Measurements from ENCODE around the gene CEP41.

CEP41 gene

DNA sequence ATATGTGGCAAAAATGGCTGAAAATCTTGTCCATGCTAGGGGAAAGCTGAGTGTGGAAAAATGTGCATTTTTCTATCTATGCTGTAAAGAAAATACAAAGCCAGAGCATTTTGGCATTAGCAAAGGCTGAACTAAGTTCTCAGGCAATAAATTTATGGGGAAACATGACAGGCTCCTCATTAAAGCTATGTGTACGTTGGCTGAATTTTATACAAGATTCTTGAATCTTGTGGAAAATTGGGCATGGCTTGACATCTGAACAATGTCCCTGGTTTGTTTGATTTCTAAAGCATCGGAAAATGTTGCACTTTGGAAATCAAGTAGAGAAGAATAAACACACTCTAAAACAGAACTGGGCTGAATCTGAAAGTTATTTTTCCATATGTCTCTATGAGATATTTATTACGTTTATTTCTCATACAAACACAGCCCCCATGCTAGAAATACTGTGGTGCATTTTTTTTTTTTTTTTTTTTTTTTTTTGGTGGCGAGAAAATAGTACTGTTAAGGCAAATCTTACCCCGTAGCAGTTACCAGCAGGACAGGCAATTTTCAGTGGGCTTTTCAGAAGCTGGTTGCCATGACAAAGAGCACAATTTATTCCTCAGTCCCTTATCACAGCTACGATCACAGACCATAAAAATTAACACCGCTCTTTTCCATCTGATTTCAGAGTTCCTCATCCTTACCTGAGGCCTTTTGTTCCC is 43.6 kb downstream of the CEP41 start:
- no peak overlapping the region for H2BK120ac ChIP-seq (ENCODE audit: low read depth, low read length)
- H2AK5ac ChIP-seq (ENCODE audit: low read length, severe bottlenecking): no peak overlapping the region
- no peak overlapping the region for H3K4me3 ChIP-seq (ENCODE audit: insufficient read depth in 1 of 2, low read depth in 1 of 2, low read length in 2 of 2)
- H2BK5ac ChIP-seq (ENCODE audit: low read depth, low read length, poor library complexity, severe bottlenecking): no peak overlapping the region
- DNase-seq: no peak
- no peak overlapping the region for H2BK15ac ChIP-seq (ENCODE audit: low read depth, poor library complexity, severe bottlenecking)
- H3K14ac ChIP-seq (ENCODE audit: low read length in 2 of 2): no peak overlapping the region
- H3K36me3 ChIP-seq (ENCODE audit: control insufficient read depth in 1 of 2, insufficient read depth in 2 of 2, low read depth in 1 of 2, low read length in 2 of 2): peaks cover 0 to 4% of the 10 kb centered on the region in 2 experiments
- no peak overlapping the region for H4K8ac ChIP-seq (ENCODE audit: low read length)
- no peak overlapping the region for H4K91ac ChIP-seq (ENCODE audit: low read length)
- H3K27ac ChIP-seq (ENCODE audit: low read length, poor library complexity, severe bottlenecking): no peak overlapping the region
- H3K79me1 ChIP-seq (replicated peaks; ENCODE audit: low read length, poor library complexity, severe bottlenecking): no peaks in the 10 kb centered on the region
- H3K4me1 ChIP-seq (ENCODE audit: control insufficient read depth, insufficient read depth, low read depth, low read length): peaks cover 1% of the 10 kb centered on the region
- H3K27me3 ChIP-seq (ENCODE audit: control insufficient read depth in 1 of 2, insufficient read depth in 1 of 2, low read length in 2 of 2): no peaks in the 10 kb centered on the region
- no peak overlapping the region for H3K4me2 ChIP-seq (ENCODE audit: low read length, poor library complexity, severe bottlenecking)
- H3K18ac ChIP-seq (ENCODE audit: low read depth in 1 of 2, low read length in 2 of 2): no peak overlapping the region
- no peak overlapping the region for H3K9ac ChIP-seq (ENCODE audit: low read length)
- WGBS: 80% methylated on average over 6 of the region's 7 CpGs
- H2AFZ ChIP-seq (ENCODE audit: low read depth, low read length): no peak overlapping the region
- H3K4ac ChIP-seq (ENCODE audit: low read depth in 1 of 2, low read length in 2 of 2): no peak overlapping the region
- no peak overlapping the region for H2BK12ac ChIP-seq (ENCODE audit: low read length in 2 of 2)
- no peaks in the 10 kb centered on the region for H3K9me3 ChIP-seq (ENCODE audit: control insufficient read depth, low read length)
- no peak overlapping the region for H3K23ac ChIP-seq (ENCODE audit: low read length in 2 of 2)

- Histone ChIP-seq H3K4me1 (ENCODE audit: control insufficient read depth, insufficient read depth, low read depth, low read length) (peaks cover 1% of the 10 kb centered on the region), H2AK5ac (ENCODE audit: low read length, severe bottlenecking) (peak overlapping the region; percentile 61), H3K27me3 (ENCODE audit: control insufficient read depth in 1 of 2, insufficient read depth in 1 of 2, low read length in 2 of 2) (no peaks in the 10 kb centered on the region), H3K23ac (ENCODE audit: low read length in 2 of 2) (no peak overlapping the region), H3K4ac (ENCODE audit: low read depth in 1 of 2, low read length in 2 of 2) (peak overlapping the region in 1 of 2 experiments; percentile 24), H2BK120ac (ENCODE audit: low read depth, low read length) (no peak overlapping the region), H2AFZ (ENCODE audit: low read depth, low read length) (no peak overlapping the region), H3K18ac (ENCODE audit: low read depth in 1 of 2, low read length in 2 of 2) (no peak overlapping the region), H2BK5ac (ENCODE audit: low read depth, low read length, poor library complexity, severe bottlenecking) (no peak overlapping the region), H3K79me1 (replicated peaks; ENCODE audit: low read length, poor library complexity, severe bottlenecking) (no peaks in the 10 kb centered on the region), H4K91ac (ENCODE audit: low read length) (no peak overlapping the region), H3K9ac (ENCODE audit: low read length) (peak overlapping the region; percentile 29), H2BK12ac (ENCODE audit: low read length in 2 of 2) (peak overlapping the region in 1 of 2 experiments; percentile 59), H3K27ac (ENCODE audit: low read length, poor library complexity, severe bottlenecking) (no peak overlapping the region), H3K4me2 (ENCODE audit: low read length, poor library complexity, severe bottlenecking) (no peak overlapping the region), H3K9me3 (ENCODE audit: control insufficient read depth, low read length) (no peaks in the 10 kb centered on the region), H3K14ac (ENCODE audit: low read length in 2 of 2) (no peak overlapping the region), H3K4me3 (ENCODE audit: insufficient read depth in 1 of 2, low read depth in 1 of 2, low read length in 2 of 2) (no peak overlapping the region), H4K8ac (ENCODE audit: low read length) (no peak overlapping the region), H2BK15ac (ENCODE audit: low read depth, poor library complexity, severe bottlenecking) (no peak overlapping the region), H3K36me3 (ENCODE audit: control insufficient read depth in 1 of 2, insufficient read depth in 2 of 2, low read depth in 1 of 2, low read length in 2 of 2) (peaks cover 0 to 4% of the 10 kb centered on the region in 2 experiments)
- DNase-seq: no peak
- 96% methylated on average over 2 of the region's 3 CpGs for WGBS
These were observed 44.7 kb downstream of the CEP41 start for GRCh38 chr7:130396109-130396508.

- Histone ChIP-seq H2BK15ac (ENCODE audit: low read depth, poor library complexity, severe bottlenecking) (no peak overlapping the region), H3K18ac (ENCODE audit: low read depth in 1 of 2, low read length in 2 of 2) (no peak overlapping the region), H3K4me1 (ENCODE audit: control insufficient read depth, insufficient read depth, low read depth, low read length) (peaks cover 3% of the 10 kb centered on the region), H3K27ac (ENCODE audit: low read length, poor library complexity, severe bottlenecking) (no peak overlapping the region), H3K23ac (ENCODE audit: low read length in 2 of 2) (no peak overlapping the region), H2BK5ac (ENCODE audit: low read depth, low read length, poor library complexity, severe bottlenecking) (no peak overlapping the region), H3K36me3 (ENCODE audit: control insufficient read depth in 1 of 2, insufficient read depth in 2 of 2, low read depth in 1 of 2, low read length in 2 of 2) (peaks cover 0 to 4% of the 10 kb centered on the region in 2 experiments), H4K8ac (ENCODE audit: low read length) (no peak overlapping the region), H2AK5ac (ENCODE audit: low read length, severe bottlenecking) (no peak overlapping the region), H3K14ac (ENCODE audit: low read length in 2 of 2) (no peak overlapping the region), H3K9me3 (ENCODE audit: control insufficient read depth, low read length) (no peaks in the 10 kb centered on the region), H3K4me2 (ENCODE audit: low read length, poor library complexity, severe bottlenecking) (no peak overlapping the region), H3K27me3 (ENCODE audit: control insufficient read depth in 1 of 2, insufficient read depth in 1 of 2, low read length in 2 of 2) (no peaks in the 10 kb centered on the region), H3K4me3 (ENCODE audit: insufficient read depth in 1 of 2, low read depth in 1 of 2, low read length in 2 of 2) (no peak overlapping the region), H2BK12ac (ENCODE audit: low read length in 2 of 2) (no peak overlapping the region), H4K91ac (ENCODE audit: low read length) (no peak overlapping the region), H2AFZ (ENCODE audit: low read depth, low read length) (no peak overlapping the region), H2BK120ac (ENCODE audit: low read depth, low read length) (no peak overlapping the region), H3K4ac (ENCODE audit: low read depth in 1 of 2, low read length in 2 of 2) (no peak overlapping the region), H3K9ac (ENCODE audit: low read length) (peak overlapping the region; percentile 29), H3K79me1 (replicated peaks; ENCODE audit: low read length, poor library complexity, severe bottlenecking) (no peaks in the 10 kb centered on the region)
- WGBS: 93% methylated on average over 4 of the region's 5 CpGs
- no peak for DNase-seq
These were observed 45.4 kb downstream of the CEP41 start for GRCh38 chr7:130395421-130395820.

DNA sequence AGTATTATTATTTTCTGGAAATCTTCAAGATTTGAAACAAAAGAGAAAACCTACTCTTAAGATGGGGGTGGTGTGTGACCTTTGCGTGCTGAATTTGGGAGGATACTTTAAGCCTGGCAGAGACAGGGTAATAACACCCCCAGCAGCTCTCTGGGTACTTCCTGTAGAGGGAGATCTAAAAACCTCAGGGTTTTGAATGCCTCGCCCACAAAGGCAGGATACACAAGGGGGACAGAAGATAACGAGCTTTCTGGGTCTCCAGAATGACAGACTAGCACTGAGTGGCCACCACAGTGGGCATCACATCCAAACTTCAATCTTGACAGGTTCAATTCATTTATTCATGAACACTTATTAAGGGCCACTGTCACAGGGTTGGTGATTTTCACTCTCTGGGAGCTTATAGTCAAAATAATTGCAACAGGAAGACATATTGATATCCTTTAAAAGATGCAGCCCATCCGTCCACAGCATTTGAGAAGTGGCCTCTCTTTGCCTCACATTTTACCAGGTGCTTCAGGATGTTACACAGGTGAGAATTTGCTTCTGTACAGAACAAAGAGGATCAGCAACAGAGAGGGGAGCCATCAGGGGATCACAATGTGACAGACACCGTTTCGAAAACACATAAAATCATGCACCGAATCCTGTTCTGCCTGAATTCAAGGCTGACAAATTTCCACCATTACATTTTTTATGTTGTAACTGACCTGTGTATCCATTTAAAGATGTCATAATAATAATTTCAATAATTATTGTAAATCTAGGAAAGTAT is 46.2 kb downstream of the CEP41 start:
- H4K8ac ChIP-seq (ENCODE audit: low read length): no peak overlapping the region
- no peak overlapping the region for H3K4ac ChIP-seq (ENCODE audit: low read depth in 1 of 2, low read length in 2 of 2)
- no peak overlapping the region for H3K14ac ChIP-seq (ENCODE audit: low read length in 2 of 2)
- peaks cover 0 to 4% of the 10 kb centered on the region in 2 experiments for H3K36me3 ChIP-seq (ENCODE audit: control insufficient read depth in 1 of 2, insufficient read depth in 2 of 2, low read depth in 1 of 2, low read length in 2 of 2)
- 97% methylated on average over 7 of the region's 7 CpGs for WGBS
- peaks cover 3% of the 10 kb centered on the region for H3K4me1 ChIP-seq (ENCODE audit: control insufficient read depth, insufficient read depth, low read depth, low read length)
- H3K23ac ChIP-seq (ENCODE audit: low read length in 2 of 2): no peak overlapping the region
- H4K91ac ChIP-seq (ENCODE audit: low read length): no peak overlapping the region
- no peak overlapping the region for H2BK5ac ChIP-seq (ENCODE audit: low read depth, low read length, poor library complexity, severe bottlenecking)
- no peak overlapping the region for H2BK120ac ChIP-seq (ENCODE audit: low read depth, low read length)
- no peak overlapping the region for H2AFZ ChIP-seq (ENCODE audit: low read depth, low read length)
- H3K27ac ChIP-seq (ENCODE audit: low read length, poor library complexity, severe bottlenecking): no peak overlapping the region
- no peaks in the 10 kb centered on the region for H3K27me3 ChIP-seq (ENCODE audit: control insufficient read depth in 1 of 2, insufficient read depth in 1 of 2, low read length in 2 of 2)
- no peak overlapping the region for H3K4me2 ChIP-seq (ENCODE audit: low read length, poor library complexity, severe bottlenecking)
- no peaks in the 10 kb centered on the region for H3K79me1 ChIP-seq (replicated peaks; ENCODE audit: low read length, poor library complexity, severe bottlenecking)
- H3K9me3 ChIP-seq (ENCODE audit: control insufficient read depth, low read length): no peaks in the 10 kb centered on the region
- no peak for DNase-seq
- no peak overlapping the region for H3K18ac ChIP-seq (ENCODE audit: low read depth in 1 of 2, low read length in 2 of 2)
- H2BK15ac ChIP-seq (ENCODE audit: low read depth, poor library complexity, severe bottlenecking): no peak overlapping the region
- H2AK5ac ChIP-seq (ENCODE audit: low read length, severe bottlenecking): peak overlapping the region; percentile 34
- H3K4me3 ChIP-seq (ENCODE audit: insufficient read depth in 1 of 2, low read depth in 1 of 2, low read length in 2 of 2): no peak overlapping the region
- no peak overlapping the region for H3K9ac ChIP-seq (ENCODE audit: low read length)
- no peak overlapping the region for H2BK12ac ChIP-seq (ENCODE audit: low read length in 2 of 2)

All from mesenchymal stem cell (in vitro differentiated cells and primary cell).